ENCODE measurements around the gene COX10.

COX10 gene

DNA sequence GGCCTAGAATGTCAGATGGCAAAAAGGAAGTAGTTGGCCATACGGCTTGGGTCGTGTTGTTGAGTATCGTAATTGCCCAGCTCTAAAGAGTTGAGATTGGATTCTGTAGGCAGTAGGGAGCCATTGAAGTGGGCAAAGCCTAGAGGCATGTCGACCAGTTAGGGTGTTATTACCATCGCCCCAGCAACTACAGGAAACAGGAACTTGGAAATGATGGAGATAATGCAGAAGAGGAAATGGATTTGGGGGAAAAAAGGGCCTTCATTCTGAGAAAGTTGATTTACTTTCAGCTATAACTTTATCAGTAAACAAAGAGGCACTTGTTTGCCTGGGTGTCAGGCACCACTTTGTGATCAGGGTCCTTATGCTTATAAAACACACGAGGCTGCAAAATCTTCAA lies 52.6 kb downstream of the COX10 start:
- no peak for DNase-seq (ENCODE audit: extremely low spot score)
- POLR2A ChIA-PET: no interaction called here
- TF ChIP-seq, protein P1, sequence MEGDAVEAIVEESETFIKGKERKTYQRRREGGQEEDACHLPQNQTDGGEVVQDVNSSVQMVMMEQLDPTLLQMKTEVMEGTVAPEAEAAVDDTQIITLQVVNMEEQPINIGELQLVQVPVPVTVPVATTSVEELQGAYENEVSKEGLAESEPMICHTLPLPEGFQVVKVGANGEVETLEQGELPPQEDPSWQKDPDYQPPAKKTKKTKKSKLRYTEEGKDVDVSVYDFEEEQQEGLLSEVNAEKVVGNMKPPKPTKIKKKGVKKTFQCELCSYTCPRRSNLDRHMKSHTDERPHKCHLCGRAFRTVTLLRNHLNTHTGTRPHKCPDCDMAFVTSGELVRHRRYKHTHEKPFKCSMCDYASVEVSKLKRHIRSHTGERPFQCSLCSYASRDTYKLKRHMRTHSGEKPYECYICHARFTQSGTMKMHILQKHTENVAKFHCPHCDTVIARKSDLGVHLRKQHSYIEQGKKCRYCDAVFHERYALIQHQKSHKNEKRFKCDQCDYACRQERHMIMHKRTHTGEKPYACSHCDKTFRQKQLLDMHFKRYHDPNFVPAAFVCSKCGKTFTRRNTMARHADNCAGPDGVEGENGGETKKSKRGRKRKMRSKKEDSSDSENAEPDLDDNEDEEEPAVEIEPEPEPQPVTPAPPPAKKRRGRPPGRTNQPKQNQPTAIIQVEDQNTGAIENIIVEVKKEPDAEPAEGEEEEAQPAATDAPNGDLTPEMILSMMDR (IDR thresholded peaks at IDR 0.05; ENCODE audit: control extremely low read depth, extremely low read depth, low read depth, missing control alignments): no peak
- CTCF ChIA-PET: no interaction called here

DNA sequence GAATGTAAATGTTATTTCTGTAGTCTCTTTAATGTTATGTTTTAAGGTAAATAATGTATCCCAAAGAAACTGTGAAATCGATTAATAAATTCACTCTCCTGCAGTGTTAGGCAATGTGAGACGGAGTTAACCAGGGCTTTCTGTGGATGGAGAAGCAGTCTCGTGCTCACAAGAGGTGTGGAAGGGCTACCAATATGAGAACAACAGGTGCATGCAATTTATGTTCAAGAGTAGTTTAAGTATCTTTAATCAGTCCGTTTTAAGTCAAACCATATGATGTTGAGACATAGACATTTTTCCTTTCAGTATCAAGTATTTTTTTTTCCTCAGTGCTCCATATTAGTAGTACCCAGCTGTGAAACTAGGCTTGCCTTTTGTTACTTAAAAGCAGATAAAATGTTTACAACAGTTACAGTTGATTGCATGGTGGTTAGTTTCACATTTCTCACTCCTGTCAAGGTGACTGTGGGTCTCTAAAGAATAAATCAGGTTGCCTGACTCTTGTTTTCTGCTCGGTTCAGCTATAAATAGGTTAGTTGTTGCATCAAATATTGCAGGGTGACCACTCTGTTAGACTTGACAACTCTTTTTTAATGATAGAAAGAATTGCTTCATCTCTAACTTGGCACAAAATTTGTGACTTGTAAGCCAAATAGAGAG lies 54.4 kb downstream of the COX10 start:
- ChIA-PET POLR2A (no interaction called here), CTCF (interaction anchor here (1.4 to 1.5 kb wide), 2 partner anchors 12 to 19 kb away, joined by 3 to 5 read pairs; no protein-coding TSS in a partner anchor)
- peak; percentile 2 for DNase-seq (ENCODE audit: extremely low spot score)
- TF ChIP-seq, protein P1 (IDR thresholded peaks at IDR 0.05; ENCODE audit: control extremely low read depth, extremely low read depth, low read depth, missing control alignments): no peak

- CTCF ChIA-PET: no interaction called here
- TF ChIP-seq, protein P1 (IDR thresholded peaks at IDR 0.05; ENCODE audit: control extremely low read depth, extremely low read depth, low read depth, missing control alignments): no peak
- no peak for DNase-seq (ENCODE audit: extremely low spot score)
- POLR2A ChIA-PET: no interaction called here
Measured at GRCh38 chr17:14124854-14125253, 55.5 kb downstream of the COX10 start.

GRCh38 chr17:14125518-14126137 lies 56.3 kb downstream of the COX10 start:
- TF ChIP-seq, protein P1 (IDR thresholded peaks at IDR 0.05; ENCODE audit: control extremely low read depth, extremely low read depth, low read depth, missing control alignments): no peak
- ChIA-PET CTCF (interaction anchor here (0.6 to 2.6 kb wide), 3 partner anchors 13 to 38 kb away, joined by 3 to 7 read pairs (median 4); no protein-coding TSS in a partner anchor), POLR2A (no interaction called here)
- DNase-seq (ENCODE audit: extremely low spot score): no peak

GRCh38 chr17:14133104-14133503 lies 63.8 kb downstream of the COX10 start:
- DNase-seq (ENCODE audit: extremely low spot score): no peak
- TF ChIP-seq, protein P1 (IDR thresholded peaks at IDR 0.05; ENCODE audit: control extremely low read depth, extremely low read depth, low read depth, missing control alignments): no peak
- ChIA-PET POLR2A (no interaction called here), CTCF (no interaction called here)

GRCh38 chr17:14134456-14134855 lies 65.2 kb downstream of the COX10 start:
- TF ChIP-seq, protein P1 (IDR thresholded peaks at IDR 0.05; ENCODE audit: control extremely low read depth, extremely low read depth, low read depth, missing control alignments): no peak
- no peak for DNase-seq (ENCODE audit: extremely low spot score)
- POLR2A ChIA-PET: no interaction called here
- CTCF ChIA-PET: interaction anchor here (1.7 kb wide), 1 partner anchor 11 kb away, joined by 5 read pairs; no protein-coding TSS in a partner anchor
